ENCODE measurements around the gene FXYD1. TPM values are rescaled to one million over a fixed set of nuclear protein-coding genes. Genes with fewer than 3 reads are reported as not detected.
"Not testable (repeated sequence)": the region's sequence is repeated elsewhere in the genome, so short reads cannot be mapped to it uniquely, and the experiment has no call there.

FXYD1 gene
- polyA plus RNA-seq, 1 donor from 2014 or later: 7.1 TPM

DNA sequence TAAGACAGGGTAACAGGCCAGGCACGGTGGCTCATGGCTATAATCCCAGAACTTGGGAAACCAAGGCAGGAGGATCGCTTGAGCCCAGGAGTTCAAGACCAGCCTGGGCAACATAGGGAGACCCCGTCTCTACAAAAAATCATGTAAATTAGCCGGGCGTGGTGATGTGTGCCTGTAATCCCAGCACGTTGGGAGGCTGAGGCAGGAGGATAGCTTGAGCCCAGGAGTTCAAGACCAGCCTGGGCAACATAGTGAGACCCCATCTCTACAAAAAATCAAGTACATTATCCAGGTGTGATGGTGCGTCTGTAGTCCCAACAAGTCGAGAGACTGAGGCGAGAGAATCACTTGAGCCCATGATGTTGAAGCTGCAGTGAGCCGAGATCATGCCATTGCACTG is 35.0 kb upstream of the FXYD1 start:
- not testable (repeated sequence) for H3K27ac Mint-ChIP-seq, H3K4me3 Mint-ChIP-seq, H3K4me1 Mint-ChIP-seq, H3K27me3 Mint-ChIP-seq, H3K36me3 Mint-ChIP-seq, H3K9me3 Mint-ChIP-seq

DNA sequence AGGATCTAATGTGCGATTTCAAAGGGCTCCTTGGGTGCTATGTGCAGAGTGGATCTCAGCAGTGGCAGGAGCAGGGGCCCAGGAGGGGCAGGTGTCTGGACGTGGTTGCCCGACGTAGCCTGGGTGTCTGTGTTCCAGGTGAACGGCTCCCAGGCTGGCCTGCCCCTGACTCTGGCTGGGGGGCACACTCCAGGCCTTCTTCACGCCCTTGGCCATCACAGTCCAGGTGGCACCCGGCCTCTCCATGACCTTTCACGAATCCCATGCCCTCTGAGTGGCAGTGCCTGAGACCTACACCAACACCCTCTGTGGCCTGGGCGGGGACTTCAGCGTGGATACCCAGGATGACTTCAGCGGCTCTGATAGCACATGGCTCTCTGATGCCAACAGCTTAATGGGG is 34.3 kb upstream of the FXYD1 start:
- no peaks in the 10 kb centered on the region for H3K36me3 Mint-ChIP-seq
- H3K27me3 Mint-ChIP-seq: peaks cover 2% of the 10 kb centered on the region
- H3K27ac Mint-ChIP-seq: no peak overlapping the region
- peaks cover 0 to 2% (median 0%) of the 10 kb centered on the region in 3 donors for H3K9me3 Mint-ChIP-seq
- H3K4me3 Mint-ChIP-seq: no peak overlapping the region
- H3K4me1 Mint-ChIP-seq: peaks cover 0 to 2% (median 0%) of the 10 kb centered on the region in 3 donors

DNA sequence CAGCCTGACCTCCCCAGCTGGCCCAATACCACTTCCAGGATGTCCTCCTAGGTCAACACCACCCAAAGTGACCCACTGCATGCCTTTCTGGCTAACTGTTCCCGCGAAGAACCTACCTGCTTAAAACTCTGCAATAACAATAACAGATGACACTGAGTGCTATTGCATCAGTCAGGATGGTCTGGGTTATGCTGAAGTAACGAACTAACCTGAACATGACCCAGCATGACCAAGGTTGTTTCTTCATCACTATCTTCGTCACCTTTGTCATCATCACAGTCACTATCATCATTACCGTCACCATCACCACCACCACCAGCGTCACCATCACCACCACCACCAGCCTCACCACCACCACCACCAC is 33.6 kb upstream of the FXYD1 start:
- Mint-ChIP-seq H3K27me3 (peaks cover 3% of the 10 kb centered on the region), H3K9me3 (peaks cover 0 to 2% (median 0%) of the 10 kb centered on the region in 3 donors), H3K4me3 (no peak overlapping the region), H3K4me1 (peaks cover 0 to 2% (median 0%) of the 10 kb centered on the region in 3 donors), H3K36me3 (no peaks in the 10 kb centered on the region), H3K27ac (no peak overlapping the region)

DNA sequence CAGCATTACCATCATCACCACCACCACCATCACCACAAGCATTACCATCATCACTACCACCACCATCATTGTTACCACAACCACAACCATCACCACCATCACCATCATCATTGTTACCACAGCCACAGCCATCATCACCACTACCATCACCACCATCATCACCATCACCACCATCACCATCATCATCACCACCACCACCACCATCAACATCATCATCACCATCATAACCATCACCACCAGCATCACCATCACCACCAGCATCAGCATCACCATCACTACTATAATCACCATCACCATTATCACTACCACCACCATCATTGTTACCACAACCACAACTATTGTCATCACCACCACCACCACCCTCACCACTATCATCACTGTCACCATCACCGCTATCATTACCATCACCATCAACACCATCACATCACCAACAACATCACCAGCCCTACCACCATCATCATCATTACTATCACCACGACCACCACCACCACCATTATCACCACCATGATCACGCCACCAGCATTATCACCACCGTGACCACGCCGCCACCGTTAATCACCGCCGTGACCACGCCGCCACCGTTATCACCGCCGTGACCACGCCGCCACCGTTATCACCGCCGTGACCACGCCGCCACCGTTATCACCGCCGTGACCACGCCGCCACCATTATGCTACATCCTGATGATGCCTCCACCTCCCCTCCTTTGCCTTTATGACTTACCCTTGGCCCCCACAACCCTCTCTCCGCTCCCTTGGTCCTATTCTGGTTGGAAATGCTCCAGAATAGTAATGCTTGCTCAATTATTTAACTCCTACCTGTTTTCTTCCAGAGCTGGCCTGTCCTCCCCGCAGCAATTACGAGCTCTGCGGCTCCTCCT is 33.0 kb upstream of the FXYD1 start:
- H3K4me3 Mint-ChIP-seq: no peak overlapping the region
- peaks cover 0 to 2% (median 0%) of the 10 kb centered on the region in 3 donors for H3K9me3 Mint-ChIP-seq
- H3K4me1 Mint-ChIP-seq: peaks cover 0 to 2% (median 0%) of the 10 kb centered on the region in 3 donors
- peaks cover 4% of the 10 kb centered on the region for H3K27me3 Mint-ChIP-seq
- H3K36me3 Mint-ChIP-seq: no peaks in the 10 kb centered on the region
- no peak overlapping the region for H3K27ac Mint-ChIP-seq

DNA sequence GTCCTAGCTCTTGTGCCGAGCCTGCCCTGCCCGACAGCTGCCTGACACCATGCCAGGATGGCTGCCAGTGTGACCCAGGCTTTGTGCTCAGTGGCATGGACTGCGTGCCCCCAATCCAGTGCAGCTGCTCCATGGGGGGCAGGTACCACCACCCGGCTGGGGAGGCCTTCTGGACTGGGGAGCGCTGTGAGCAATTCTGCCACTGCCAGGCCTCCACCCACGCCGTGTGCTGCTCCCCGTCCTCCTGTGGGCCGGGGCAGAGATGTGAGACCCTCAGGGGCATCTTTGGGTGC is 32.4 kb upstream of the FXYD1 start:
- Mint-ChIP-seq H3K4me1 (peaks cover 0 to 2% (median 0%) of the 10 kb centered on the region in 3 donors), H3K27ac (no peak overlapping the region), H3K36me3 (no peaks in the 10 kb centered on the region), H3K9me3 (peaks cover 0 to 2% (median 0%) of the 10 kb centered on the region in 3 donors), H3K27me3 (peaks cover 7% of the 10 kb centered on the region), H3K4me3 (no peak overlapping the region)

DNA sequence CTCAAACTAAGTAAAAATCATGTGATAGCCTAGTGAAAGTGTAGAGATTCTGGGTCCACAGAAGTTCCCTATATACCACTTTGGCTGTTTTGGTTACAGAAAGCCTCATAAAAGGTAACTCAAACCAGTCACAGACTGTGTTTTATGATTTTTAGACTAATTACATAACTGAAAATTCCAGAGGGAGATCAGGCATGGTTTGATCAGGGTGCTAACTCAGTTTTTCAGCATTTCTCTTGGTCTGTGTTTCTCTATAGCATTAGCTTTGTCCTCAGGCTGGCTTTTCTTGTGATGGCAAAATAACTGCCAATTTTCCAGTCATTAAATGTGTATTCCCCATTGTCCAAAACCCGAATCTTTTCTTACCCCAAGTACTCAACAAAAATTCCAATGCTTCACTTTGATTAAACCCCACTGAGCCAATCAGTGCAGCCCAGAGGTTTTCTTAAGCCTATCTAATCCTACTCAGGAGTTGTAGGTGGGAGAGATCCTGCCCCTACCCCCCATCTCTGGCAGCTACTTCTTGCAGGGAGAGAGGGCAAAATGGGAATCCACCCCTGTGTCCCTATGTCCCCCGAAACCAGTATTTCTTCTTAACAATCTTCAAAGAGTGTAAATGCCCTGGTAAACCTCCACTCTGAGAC is 31.6 kb upstream of the FXYD1 start:
- H3K27me3 Mint-ChIP-seq: peaks cover 7% of the 10 kb centered on the region
- H3K9me3 Mint-ChIP-seq: peaks cover 0 to 2% (median 0%) of the 10 kb centered on the region in 3 donors
- no peak overlapping the region for H3K27ac Mint-ChIP-seq
- peaks cover 0 to 2% (median 0%) of the 10 kb centered on the region in 3 donors for H3K4me1 Mint-ChIP-seq
- H3K4me3 Mint-ChIP-seq: no peak overlapping the region
- H3K36me3 Mint-ChIP-seq: no peaks in the 10 kb centered on the region

DNA sequence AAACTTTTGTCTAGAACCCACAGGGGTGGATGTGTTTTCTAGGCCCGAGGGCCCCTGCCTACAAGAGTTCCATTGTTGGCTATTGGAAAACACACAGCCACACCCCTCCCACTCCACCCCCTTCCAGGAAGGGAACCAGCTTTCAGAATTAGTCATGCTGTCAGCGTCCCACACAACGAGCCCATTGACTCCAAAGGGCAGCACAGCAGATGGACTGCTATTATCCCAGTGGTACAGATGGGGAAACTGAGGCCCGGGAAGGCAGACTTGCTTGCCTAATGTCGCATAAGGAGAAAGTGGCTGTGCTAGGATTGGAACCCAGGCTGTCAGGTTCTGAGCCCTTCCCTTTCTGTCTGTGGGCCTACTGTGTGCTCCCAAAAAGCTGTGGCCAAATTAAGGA is 31.1 kb upstream of the FXYD1 start:
- Mint-ChIP-seq H3K4me3 (no peak overlapping the region), H3K27ac (no peak overlapping the region), H3K27me3 (peaks cover 7% of the 10 kb centered on the region), H3K4me1 (peaks cover 0 to 2% (median 0%) of the 10 kb centered on the region in 3 donors), H3K9me3 (peaks cover 0 to 2% (median 0%) of the 10 kb centered on the region in 3 donors), H3K36me3 (no peaks in the 10 kb centered on the region)

DNA sequence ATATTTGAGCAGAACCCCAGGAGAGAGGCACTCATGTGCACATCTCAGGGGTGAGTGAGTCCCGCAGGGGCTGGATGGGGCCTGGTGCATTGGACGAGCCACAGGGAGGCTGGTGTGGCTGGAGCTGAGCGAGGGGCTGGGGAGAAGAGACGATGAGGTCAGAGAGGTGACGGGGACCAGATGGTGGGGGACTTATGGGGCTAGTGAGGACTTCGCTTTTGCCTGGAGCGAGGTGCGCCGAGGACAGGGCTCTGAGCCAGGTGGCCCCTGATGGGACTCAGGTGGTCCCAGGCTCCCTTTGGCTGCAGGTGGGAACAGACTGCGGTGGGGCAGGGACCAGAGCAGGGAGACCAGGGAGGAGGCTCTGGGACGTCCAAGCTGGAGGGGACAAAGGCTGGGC is 29.9 kb upstream of the FXYD1 start:
- Mint-ChIP-seq H3K27ac (peak overlapping the region in 1 of 3 donors; percentile 73), H3K4me1 (peaks cover 0 to 2% (median 0%) of the 10 kb centered on the region in 3 donors), H3K36me3 (no peaks in the 10 kb centered on the region), H3K9me3 (peaks cover 0 to 2% (median 0%) of the 10 kb centered on the region in 3 donors), H3K27me3 (peaks cover 11% of the 10 kb centered on the region), H3K4me3 (no peak overlapping the region)

DNA sequence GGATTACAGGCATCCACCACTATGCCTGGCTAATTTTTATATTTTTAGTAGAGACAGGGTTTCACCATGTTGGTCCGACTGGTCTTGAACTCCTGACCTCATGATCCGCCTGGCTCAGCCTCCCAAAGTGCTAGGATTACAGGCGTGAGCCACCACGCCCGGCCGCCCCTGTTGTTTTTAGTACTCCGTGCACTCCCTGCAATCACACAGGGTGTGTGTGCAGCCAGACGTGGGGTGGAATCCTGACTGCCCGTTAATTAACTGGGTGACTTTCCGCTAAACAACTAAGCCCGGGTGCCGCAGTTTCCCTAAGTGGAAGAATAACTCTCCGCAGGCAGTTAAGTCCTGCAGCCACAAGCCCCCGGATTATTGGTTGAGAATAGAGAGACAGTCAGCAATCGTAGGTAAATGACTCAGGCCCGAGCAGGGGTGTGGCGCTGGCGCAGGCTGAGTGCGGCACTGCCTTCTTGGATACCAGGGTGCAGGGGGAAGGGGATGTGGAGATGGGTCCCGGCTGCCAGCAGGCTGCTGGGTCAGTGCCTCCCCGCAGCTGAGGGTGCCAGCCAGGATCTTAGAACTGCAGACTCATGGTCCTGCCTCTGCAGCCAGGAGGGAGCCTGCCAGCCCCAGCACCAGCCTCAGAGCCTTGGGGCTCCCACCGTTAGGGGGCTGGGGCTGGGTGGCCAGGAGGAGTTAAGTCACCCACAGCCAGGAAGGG is 29.1 kb upstream of the FXYD1 start:
- no peaks in the 10 kb centered on the region for H3K36me3 Mint-ChIP-seq
- H3K27me3 Mint-ChIP-seq: peaks cover 13% of the 10 kb centered on the region
- H3K4me1 Mint-ChIP-seq: peaks cover 0 to 5% (median 2%) of the 10 kb centered on the region in 3 donors
- H3K27ac Mint-ChIP-seq: no peak overlapping the region
- H3K9me3 Mint-ChIP-seq: peaks cover 0 to 2% (median 0%) of the 10 kb centered on the region in 3 donors
- no peak overlapping the region for H3K4me3 Mint-ChIP-seq

DNA sequence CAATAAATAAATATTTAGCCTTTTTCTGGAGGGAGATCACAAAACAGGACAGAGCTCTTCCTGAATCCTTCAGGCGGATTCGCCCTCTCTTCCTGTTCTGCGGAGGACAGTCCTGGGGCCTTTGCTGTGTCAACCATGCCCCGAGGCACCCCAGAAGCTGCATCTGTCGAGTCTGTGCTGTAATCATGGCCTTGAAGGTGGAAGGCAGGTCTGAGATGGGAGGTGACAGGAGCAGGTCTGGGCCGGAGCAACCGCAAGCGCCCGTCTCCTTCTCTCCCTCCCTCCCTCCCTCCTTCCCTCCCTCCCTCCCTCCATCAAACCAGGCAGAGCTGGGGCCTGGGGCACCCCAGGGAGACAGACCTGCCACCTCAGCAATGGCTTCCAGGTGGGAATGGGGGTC is 27.6 kb upstream of the FXYD1 start:
- Mint-ChIP-seq H3K4me1 (peaks cover 0 to 7% (median 3%) of the 10 kb centered on the region in 3 donors), H3K27ac (no peak overlapping the region), H3K27me3 (peaks cover 15% of the 10 kb centered on the region), H3K9me3 (peaks cover 0 to 2% (median 0%) of the 10 kb centered on the region in 3 donors), H3K4me3 (no peak overlapping the region), H3K36me3 (no peaks in the 10 kb centered on the region)

DNA sequence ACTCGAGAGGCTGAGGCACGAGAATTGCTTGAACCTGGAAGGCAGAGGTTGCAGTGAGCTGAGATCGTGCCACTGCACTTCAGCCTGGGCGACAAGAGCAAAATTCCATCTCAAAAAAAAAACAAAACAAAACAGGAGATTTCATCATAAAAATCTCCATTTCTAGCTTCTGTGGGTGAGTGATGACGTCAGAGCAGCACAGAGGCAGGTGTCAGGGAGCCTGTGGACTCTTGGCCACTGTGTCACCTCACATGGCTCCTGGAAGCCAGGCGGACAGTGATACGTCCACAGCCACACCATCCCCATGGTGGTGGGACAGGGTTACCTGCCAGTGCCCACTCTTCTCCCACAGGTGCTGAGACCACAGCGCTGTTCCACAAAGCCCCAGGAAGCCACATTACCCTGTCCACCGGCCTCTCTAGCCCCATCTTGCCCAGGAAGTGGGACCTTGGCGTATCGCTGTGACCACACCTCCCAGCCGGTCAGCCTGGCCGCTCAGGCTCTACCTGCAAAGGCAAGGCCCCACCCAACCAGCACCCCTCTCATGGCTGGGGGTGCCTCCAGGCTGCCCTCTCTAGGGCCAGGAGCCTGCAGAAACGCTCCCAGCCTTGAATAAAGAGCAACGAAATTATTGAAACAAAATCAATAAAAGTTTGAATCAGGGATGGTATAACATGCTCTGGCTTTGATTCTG is 25.5 kb upstream of the FXYD1 start:
- H3K4me3 Mint-ChIP-seq: no peak overlapping the region

DNA sequence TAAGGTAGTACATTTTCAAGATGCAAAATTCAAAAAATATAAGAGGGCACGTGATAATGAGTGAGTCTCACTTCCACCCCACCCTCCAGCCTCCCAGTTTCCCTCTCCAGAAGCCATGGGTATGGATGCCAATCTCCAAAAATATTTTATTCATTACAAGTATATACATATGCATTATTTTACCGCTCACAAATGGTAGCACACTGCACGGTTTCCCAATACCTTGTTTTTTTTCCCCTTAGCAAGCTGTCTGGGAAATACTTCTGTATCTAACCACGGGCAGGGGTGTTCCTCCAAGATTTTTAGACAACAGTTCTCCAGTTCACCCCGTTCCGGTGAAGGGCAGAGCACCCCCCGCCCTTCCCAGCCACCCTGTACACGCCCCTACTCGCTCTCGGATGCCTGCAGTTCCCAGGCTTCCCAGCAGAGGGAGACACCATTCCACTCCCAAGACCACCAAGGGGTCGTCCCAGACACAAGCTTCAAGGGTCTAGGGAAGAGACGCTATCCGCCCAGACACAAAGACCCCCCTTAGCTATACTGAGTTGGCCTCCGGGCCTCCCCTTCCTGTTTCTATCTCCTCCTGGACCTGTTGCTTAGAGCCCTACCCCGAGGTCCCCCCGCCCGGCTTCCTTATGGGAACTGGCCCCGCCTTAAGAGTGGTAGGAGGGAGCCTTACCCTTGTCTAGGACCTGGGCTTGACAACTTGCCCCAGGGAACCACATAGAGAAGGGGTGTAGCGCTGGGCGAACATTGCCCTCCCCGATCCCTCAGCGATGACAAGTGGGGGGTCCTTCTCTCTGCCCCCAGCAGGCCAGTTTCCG is 24.1 kb upstream of the FXYD1 start:
- no peaks in the 10 kb centered on the region for H3K9me3 Mint-ChIP-seq
- H3K4me1 Mint-ChIP-seq: peaks cover 0 to 5% (median 3%) of the 10 kb centered on the region in 3 donors
- peaks cover 13% of the 10 kb centered on the region for H3K27me3 Mint-ChIP-seq
- peak overlapping the region in 2 of 4 donors; percentile 23 to 41 for H3K4me3 Mint-ChIP-seq
- peak overlapping the region in 1 of 3 donors; percentile 76 for H3K27ac Mint-ChIP-seq
- no peaks in the 10 kb centered on the region for H3K36me3 Mint-ChIP-seq

More for the DNA sequence above, 25.5 kb upstream of the FXYD1 start:
- Mint-ChIP-seq H3K9me3 (no peaks in the 10 kb centered on the region), H3K4me1 (peaks cover 0 to 7% (median 3%) of the 10 kb centered on the region in 3 donors), H3K27ac (no peak overlapping the region), H3K36me3 (no peaks in the 10 kb centered on the region), H3K27me3 (peaks cover 15% of the 10 kb centered on the region)

DNA sequence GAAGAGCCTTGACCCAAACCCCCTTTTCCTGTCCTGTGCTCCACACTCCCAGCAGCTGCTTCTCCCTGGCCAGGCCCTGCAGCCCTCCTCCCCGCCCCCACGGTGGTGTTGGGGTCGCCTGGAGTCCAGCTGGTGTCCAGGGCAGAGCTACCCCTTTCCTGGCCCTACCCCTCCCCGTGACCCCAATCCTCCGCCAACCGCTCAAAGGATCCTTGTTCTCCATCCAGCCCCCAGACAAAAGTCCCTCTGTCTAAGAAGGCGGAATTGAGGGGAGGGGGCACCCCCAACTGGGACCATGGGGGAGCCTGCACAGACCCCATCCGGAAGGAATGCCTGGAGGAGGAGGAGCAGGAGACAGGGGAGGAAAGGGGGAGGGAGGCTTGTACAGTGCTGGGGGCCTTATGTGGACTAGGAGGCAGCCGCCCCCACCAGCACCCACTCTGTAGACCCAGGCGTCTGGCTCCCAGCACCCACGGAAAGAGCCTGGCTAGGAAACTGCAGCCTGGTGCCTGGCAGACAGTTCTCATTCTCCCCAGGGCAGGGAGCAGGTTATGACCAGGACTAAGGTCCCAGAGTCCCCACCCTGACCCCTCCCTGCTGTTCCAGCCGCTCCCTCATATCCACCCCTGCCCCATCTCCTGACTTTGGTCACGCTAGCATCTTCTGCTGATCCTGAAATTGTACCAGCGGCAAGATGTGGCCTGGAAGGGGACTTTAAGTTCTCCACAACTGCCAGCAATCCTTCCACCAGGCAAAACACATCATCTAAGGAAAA is 23.3 kb upstream of the FXYD1 start, which contains the start of gene FXYD3:
Gene FXYD3, plus strand, starts transcription at position 647 of the 775 bp plus-strand sequence. CDS start 3,554 bp downstream, outside the sequence.
- Mint-ChIP-seq H3K27me3 (peaks cover 12% of the 10 kb centered on the region), H3K27ac (peak within 1 kb of the TSS in 1 of 3 donors; percentile 76), H3K4me3 (peak within 1 kb of the TSS in 1 of 4 donors; percentile 41), H3K4me1 (peaks cover 0 to 5% (median 3%) of the 10 kb centered on the region in 3 donors), H3K9me3 (no peaks in the 10 kb centered on the region), H3K36me3 (no peaks in the 10 kb centered on the region)
